22Rv1 (cell line): Measurements from ENCODE around the gene RAI2.

Experiments used
- CTCF ChIP-seq: fragments of 450-650 bp; IDR thresholded peaks from 2 replicates; pipeline ENCODE4 v1.5.1; 2017; ENCODE audit warnings: mild to moderate bottlenecking
- ZFX ChIP-seq: fragments of 450-650 bp; IDR thresholded peaks from 2 replicates; pipeline ENCODE4 v1.6.1; 2017; ENCODE audit warnings: antibody characterized with exemption, borderline replicate concordance

GRCh38 chrX:17826609-17827496 is 34.2 kb downstream of the RAI2 start:
- TF ChIP-seq CTCF: no peak
- TF ChIP-seq ZFX: no peak
